H1 (cell line): ENCODE measurements around the gene MROH2A. TPM values are rescaled to one million over a fixed set of nuclear protein-coding genes. Genes with fewer than 3 reads are reported as not detected.

Experiments used
- CHD7 ChIP-seq: fragments of 300-600 bp; sonication (generic); IDR thresholded peaks from 2 replicates; pipeline ENCODE4 v1.7.1; 2012; ENCODE audit warnings: low read length, moderate library complexity, mild to moderate bottlenecking, inconsistent platforms; ENCODE audit not compliant: insufficient replicate concordance
- EGR1 ChIP-seq: IDR thresholded peaks from 2 replicates; pipeline ENCODE4 v1.6.1; 2011; ENCODE audit warnings: low read depth, low read length, borderline replicate concordance
- EP300 ChIP-seq, 2 experiments: IDR thresholded peaks; 1 replicate in 1 of 2; 2 replicates in 1 of 2; pipeline ENCODE4 v1.6.1; 2011 to 2012; ENCODE audit warnings: low read depth in 2 of 2, low read length in 2 of 2, mild to moderate bottlenecking in 2 of 2, borderline replicate concordance in 1 of 2, inconsistent platforms in 1 of 2, moderate library complexity in 1 of 2
- EZH2 ChIP-seq: fragments of 200-600 bp; sonication (generic); IDR thresholded peaks from 2 replicates; pipeline ENCODE4 v1.7.1; 2012; ENCODE audit warnings: low read depth, mild to moderate bottlenecking, moderate library complexity, low read length, inconsistent platforms; ENCODE audit not compliant: severe bottlenecking
- FOSL1 ChIP-seq: IDR thresholded peaks from 2 replicates; pipeline ENCODE4 v1.6.1; 2011; ENCODE audit warnings: mild to moderate bottlenecking, low read depth, low read length, moderate library complexity; ENCODE audit not compliant: insufficient read depth
- ZNF274 ChIP-seq: IDR thresholded peaks from 2 replicates; pipeline ENCODE4 v1.7.0; 2012; ENCODE audit warnings: low read length, borderline replicate concordance; ENCODE audit errors: extremely low read depth
- polyA plus RNA-seq, 7 experiments: library from polyadenylated mRNA; depleted of rRNA in 3 of 7; stranded (reverse) in 5 of 7; unstranded in 2 of 7; fragments of >200 nt in 5 of 7; fragments of 200-250 nt in 2 of 7; gene quantifications; 1 replicate in 5 of 7; 2 replicates in 1 of 7; 4 replicates in 1 of 7; pipeline versions ENCODE4 v1.2.1 to v1.2.3, GENCODE V29; 2011 to 2013; ENCODE audit warnings: missing spikeins in 2 of 7, mixed read lengths in 2 of 7
- total RNA-seq: library from RNA; stranded (reverse); fragmentation: NEBNext Ultra II Directional; extraction: Animal tissue kit (Norgen Biotek cat#: 25700); gene quantifications from 2 replicates; pipeline ENCODE4 v1.2.1, GENCODE V29; 2021
- TF ChIP-seq, protein P1 (sequence below): IDR thresholded peaks from 2 replicates; pipeline ENCODE4 v1.6.1; 2011; ENCODE audit warnings: low read depth, mild to moderate bottlenecking, low read length; ENCODE audit not compliant: insufficient read depth

The MROH2A gene
- total and polyA plus RNA-seq, 2 of the 8 experiments (the other 6 are each of a cell fraction or from before 2014, with no cell fraction given): not detected

- TF ChIP-seq CHD7 (no peak), EZH2 (no peak), FOSL1 (no peak), EP300 (IDR thresholded peaks at IDR 0.05; ENCODE audit: borderline replicate concordance in 1 of 2, low read depth in 2 of 2, low read length in 2 of 2) (no peak), ZNF274 (no peak), EGR1 (no peak)
- TF ChIP-seq, protein P1, sequence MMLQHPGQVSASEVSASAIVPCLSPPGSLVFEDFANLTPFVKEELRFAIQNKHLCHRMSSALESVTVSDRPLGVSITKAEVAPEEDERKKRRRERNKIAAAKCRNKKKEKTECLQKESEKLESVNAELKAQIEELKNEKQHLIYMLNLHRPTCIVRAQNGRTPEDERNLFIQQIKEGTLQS: no peak
Observed at GRCh38 chr2:233818639-233819621, 40.8 kb downstream of the MROH2A start (continued).
